Effector memory CD4-positive, alpha-beta T cell (primary cell): ENCODE data around the gene NDUFA11.

ENCODE experiments used
- DNase-seq, 3 donors: peaks; one replicate each; pipeline ENCODE4 v3.0.0-alpha.2; 2020
- H3K27ac ChIP-seq: 2 replicates; pipeline ENCODE4 v1.7.0; 2013; ENCODE audit warnings: mild to moderate bottlenecking, low read length, moderate library complexity; ENCODE audit not compliant: insufficient read depth, poor library complexity, severe bottlenecking
- H3K27me3 ChIP-seq: replicated peaks from 2 replicates; pipeline ENCODE4 v1.7.0; 2013; ENCODE audit warnings: mild to moderate bottlenecking, low read length; ENCODE audit not compliant: insufficient read depth, control insufficient read depth, poor library complexity, severe bottlenecking
- H3K36me3 ChIP-seq: 2 replicates; pipeline ENCODE4 v1.7.0; 2013; ENCODE audit warnings: mild to moderate bottlenecking, low read length, moderate library complexity; ENCODE audit not compliant: control insufficient read depth, insufficient read depth
- H3K4me1 ChIP-seq: 2 replicates; pipeline ENCODE4 v1.7.0; 2013; ENCODE audit warnings: low read length, mild to moderate bottlenecking; ENCODE audit not compliant: control insufficient read depth, insufficient read depth, poor library complexity, severe bottlenecking
- H3K4me3 ChIP-seq: 2 replicates; pipeline ENCODE4 v1.7.0; 2013; ENCODE audit warnings: low read length, low read depth, mild to moderate bottlenecking; ENCODE audit not compliant: insufficient read depth, poor library complexity, severe bottlenecking
- H3K9me3 ChIP-seq: 2 replicates; pipeline ENCODE4 v1.7.0; 2013; ENCODE audit warnings: mild to moderate bottlenecking, low read length, moderate library complexity; ENCODE audit not compliant: control insufficient read depth

Gene NDUFA11

GRCh38 chr19:5896365-5897076 is 7.1 kb downstream of the NDUFA11 start:
- Histone ChIP-seq H3K4me1 (no peaks in the 10 kb centered on the region), H3K9me3 (no peaks in the 10 kb centered on the region), H3K27me3 (no peaks in the 10 kb centered on the region), H3K4me3 (no peak overlapping the region), H3K36me3 (peaks cover 23% of the 10 kb centered on the region), H3K27ac (no peak overlapping the region)
- DNase-seq, result no peak

DNA sequence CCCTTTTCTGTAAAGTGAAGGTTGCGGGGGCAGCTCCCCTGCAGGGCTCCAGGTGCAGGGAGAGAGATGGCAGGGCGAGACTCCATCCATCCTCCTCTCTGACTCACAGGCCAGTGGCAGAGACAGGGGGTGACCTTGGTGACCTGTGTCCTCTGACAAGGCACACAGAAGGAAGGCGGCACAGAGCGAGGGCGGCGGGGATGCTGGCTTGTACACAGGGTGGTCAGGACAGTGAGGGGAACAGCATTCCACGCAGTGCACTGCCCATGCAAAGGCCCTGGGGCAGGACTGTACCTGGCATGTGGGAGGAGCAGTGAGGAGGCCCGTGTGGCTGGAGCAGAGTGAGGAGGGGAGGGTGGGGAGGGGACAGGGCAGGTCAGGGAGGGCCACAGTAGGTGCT is 7.7 kb downstream of the NDUFA11 start:
- H3K36me3 ChIP-seq, result peaks cover 23% of the 10 kb centered on the region
- no peaks in the 10 kb centered on the region for H3K4me1 ChIP-seq
- no peak for DNase-seq
- H3K9me3 ChIP-seq, result no peaks in the 10 kb centered on the region
- H3K4me3 ChIP-seq, result no peak overlapping the region
- H3K27ac ChIP-seq, result no peak overlapping the region
- no peaks in the 10 kb centered on the region for H3K27me3 ChIP-seq

DNA sequence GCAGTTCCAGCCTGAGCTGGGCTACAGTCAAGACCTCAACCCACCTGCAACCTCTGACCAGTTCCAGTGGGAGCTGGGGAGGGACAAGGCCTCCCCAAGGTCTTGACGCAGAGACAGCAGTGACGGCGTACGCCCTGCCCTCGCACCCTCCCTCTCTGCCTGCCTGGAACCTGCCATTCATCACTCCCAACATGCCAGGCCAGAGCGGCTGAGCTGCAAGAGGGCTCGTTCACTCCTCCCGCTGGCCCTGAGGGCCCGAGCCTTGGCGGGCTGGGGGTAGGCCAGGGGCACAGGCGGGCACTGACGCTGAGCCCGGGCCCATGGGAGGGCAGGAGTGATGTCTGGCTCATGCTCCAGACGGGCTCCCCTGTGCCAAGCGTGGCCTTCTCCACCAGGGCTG is 8.2 kb downstream of the NDUFA11 start:
- no peaks in the 10 kb centered on the region for H3K9me3 ChIP-seq
- no peak overlapping the region for H3K4me3 ChIP-seq
- no peak for DNase-seq
- no peaks in the 10 kb centered on the region for H3K4me1 ChIP-seq
- H3K36me3 ChIP-seq, result peaks cover 23% of the 10 kb centered on the region
- H3K27ac ChIP-seq, result no peak overlapping the region
- H3K27me3 ChIP-seq, result no peaks in the 10 kb centered on the region

GRCh38 chr19:5894704-5895349 is 8.8 kb downstream of the NDUFA11 start:
- DNase-seq, result no peak
- Histone ChIP-seq H3K4me3 (no peak overlapping the region), H3K27ac (no peak overlapping the region)

DNA sequence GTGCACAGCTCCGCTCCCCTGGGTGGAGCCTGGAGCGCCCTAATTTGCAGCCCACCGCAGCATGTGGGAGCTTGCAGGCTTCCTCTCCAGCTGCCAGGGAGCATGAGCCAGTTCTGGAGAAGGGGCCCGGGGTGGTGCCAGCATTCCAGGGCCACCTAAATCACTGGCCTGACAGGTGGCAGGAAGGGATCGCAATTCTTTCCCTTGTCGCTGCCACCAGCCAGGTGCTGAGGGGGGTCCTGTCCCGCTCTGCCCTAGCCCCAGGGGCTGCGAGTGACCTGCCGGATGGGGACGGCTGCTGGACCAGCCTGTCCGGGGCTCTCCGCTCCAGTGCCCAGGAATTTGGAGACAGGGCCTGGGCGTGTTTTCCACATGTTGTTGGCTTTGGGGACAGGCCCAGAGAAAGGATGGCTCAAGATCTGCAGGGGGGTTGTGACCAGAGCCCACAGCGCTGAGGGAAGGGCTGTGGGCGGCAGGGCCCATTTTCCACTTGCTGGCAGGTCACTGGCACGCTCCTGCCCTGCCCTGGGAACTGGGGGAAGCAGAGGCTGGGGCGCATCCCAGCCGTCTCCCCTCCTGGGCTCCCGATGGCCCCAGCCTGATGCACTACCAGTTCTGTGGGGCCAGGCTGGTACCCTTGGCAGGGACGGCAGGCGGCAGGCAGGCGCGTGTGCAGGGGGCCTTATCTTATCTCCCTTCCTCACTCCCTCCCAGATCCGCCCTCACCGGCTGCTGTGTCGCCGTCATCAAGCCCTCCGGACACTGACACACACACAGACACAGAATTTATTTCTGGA is 9.5 kb downstream of the NDUFA11 start:
- DNase-seq, result no peak
- H3K4me3 ChIP-seq, result no peak overlapping the region

More at GRCh38 chr19:5894704-5895349, 8.8 kb downstream of the NDUFA11 start:
- H3K9me3 ChIP-seq, result no peaks in the 10 kb centered on the region
- no peaks in the 10 kb centered on the region for H3K4me1 ChIP-seq
- no peaks in the 10 kb centered on the region for H3K27me3 ChIP-seq
- peaks cover 23% of the 10 kb centered on the region for H3K36me3 ChIP-seq

GRCh38 chr19:5893296-5893903 is 10.2 kb downstream of the NDUFA11 start:
- Histone ChIP-seq H3K4me3 (no peak overlapping the region), H3K27me3 (no peaks in the 10 kb centered on the region), H3K36me3 (peaks cover 23% of the 10 kb centered on the region), H3K4me1 (no peaks in the 10 kb centered on the region), H3K27ac (no peak overlapping the region), H3K9me3 (no peaks in the 10 kb centered on the region)
- no peak for DNase-seq

More for the DNA sequence above, 9.5 kb downstream of the NDUFA11 start:
- Histone ChIP-seq H3K27me3 (no peaks in the 10 kb centered on the region), H3K9me3 (no peaks in the 10 kb centered on the region), H3K4me1 (no peaks in the 10 kb centered on the region), H3K27ac (no peak overlapping the region), H3K36me3 (peaks cover 23% of the 10 kb centered on the region)

DNA sequence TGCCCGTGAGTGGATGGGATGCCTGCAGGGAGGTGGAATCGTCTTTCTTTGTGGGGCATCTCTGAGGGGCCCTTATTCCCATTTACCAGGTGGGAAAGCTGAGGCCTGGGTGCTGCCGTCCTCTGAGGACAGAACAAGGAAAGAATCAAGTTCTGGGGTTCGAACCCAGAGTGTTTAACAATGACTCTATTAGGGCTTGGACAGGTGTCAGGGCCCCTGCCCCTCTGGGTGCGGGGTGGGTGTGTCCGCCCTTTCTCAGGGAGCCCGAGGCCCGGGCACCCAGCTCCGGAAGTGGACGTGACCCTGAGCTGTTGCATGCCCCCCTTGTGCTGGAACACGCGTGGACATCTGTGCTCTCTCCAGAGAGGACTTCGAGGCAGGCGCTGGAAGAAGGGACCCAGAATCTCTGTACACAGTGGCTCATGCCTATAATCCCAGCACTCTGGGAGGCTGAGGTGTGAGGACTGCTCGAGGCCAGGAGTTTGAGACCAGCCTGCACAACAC is 10.8 kb downstream of the NDUFA11 start:
- DNase-seq, result no peak
- H3K9me3 ChIP-seq, result no peaks in the 10 kb centered on the region
- H3K36me3 ChIP-seq, result peaks cover 23% of the 10 kb centered on the region
- H3K27me3 ChIP-seq, result no peaks in the 10 kb centered on the region
- no peaks in the 10 kb centered on the region for H3K4me1 ChIP-seq
- H3K4me3 ChIP-seq, result no peak overlapping the region
- H3K27ac ChIP-seq, result no peak overlapping the region

GRCh38 chr19:5891938-5892771 is 11.4 kb downstream of the NDUFA11 start:
- Histone ChIP-seq H3K4me1 (no peaks in the 10 kb centered on the region), H3K36me3 (peaks cover 23% of the 10 kb centered on the region), H3K27me3 (no peaks in the 10 kb centered on the region), H3K4me3 (no peak overlapping the region), H3K27ac (no peak overlapping the region), H3K9me3 (no peaks in the 10 kb centered on the region)
- no peak for DNase-seq

- Histone ChIP-seq H3K9me3 (no peaks in the 10 kb centered on the region), H3K27ac (no peak overlapping the region), H3K4me1 (no peaks in the 10 kb centered on the region), H3K27me3 (no peaks in the 10 kb centered on the region), H3K36me3 (peaks cover 18% of the 10 kb centered on the region), H3K4me3 (no peak overlapping the region)
- no peak for DNase-seq
These were observed 12.0 kb downstream of the NDUFA11 start for GRCh38 chr19:5891572-5891937.
